Body of pancreas (tissue), 4 donors: ENCODE data around the gene RBL2. TPM values are rescaled to one million over a fixed set of nuclear protein-coding genes. Genes with fewer than 3 reads are reported as not detected.
"Not testable (repeated sequence)": the region's sequence is repeated elsewhere in the genome, so short reads cannot be mapped to it uniquely, and the experiment has no call there.

ENCODE experiments used
- ATAC-seq: fragments of 150-250 bp; one replicate; pipeline ENCODE4 v1.9.1; 2016
- DNase-seq, 4 donors: peaks; one replicate each; pipeline ENCODE4 v3.0.0-alpha.2; 2019
- H3K27ac ChIP-seq, 4 donors: fragments of 200-600 bp; sonication (generic); 1 replicate in 3 of 4; 2 replicates in 1 of 4; pipeline versions ENCODE4 v1.5.1 to v1.6.1; 2016 to 2019; ENCODE audit warnings: mild to moderate bottlenecking in 1 of 4, mixed read lengths in 1 of 4, moderate library complexity in 1 of 4
- H3K27me3 ChIP-seq, 2 donors: fragments of 200-600 bp; sonication (generic); one replicate each; pipeline ENCODE4 v1.6.0; 2016; ENCODE audit warnings: mild to moderate bottlenecking in 1 of 2
- H3K36me3 ChIP-seq, 2 donors: fragments of 200-600 bp; sonication (generic); replicated peaks in 1 of 2; 2 replicates each; pipeline ENCODE4 v1.5.1; 2016; ENCODE audit warnings: low read depth in 2 of 2; ENCODE audit not compliant: insufficient read depth in 1 of 2
- H3K4me1 ChIP-seq: fragments of 200-600 bp; sonication (generic); one replicate; pipeline ENCODE4 v1.6.0; 2016
- H3K4me3 ChIP-seq, 2 donors: fragments of 200-600 bp; sonication (generic); 1 replicate in 1 of 2; 2 replicates in 1 of 2; pipeline ENCODE4 v1.5.1; 2016 to 2019
- H3K9me3 ChIP-seq, 3 donors: fragments of 200-600 bp; sonication (generic); 1 replicate in 2 of 3; 2 replicates in 1 of 3; pipeline ENCODE4 v1.5.1; 2016
- POLR2A ChIP-seq, 3 donors: fragments of 450-650 bp; IDR thresholded peaks; one replicate each; pipeline ENCODE4 v1.6.1; 2016; ENCODE audit warnings: antibody characterized with exemption in 3 of 3, mild to moderate bottlenecking in 2 of 3
- WGBS, 2 donors: methylation state at CpG; one replicate each; pipeline ENCODE4 v1.1.5; 2017; 5-methylcytosine and 5-hydroxymethylcytosine counted together
- intact Hi-C: fragments of 100-400 bp; cut with DNase I; formaldehyde crosslinking; loops from one replicate; pipeline ENCODE4 v1.15.1; 2023
- total RNA-seq, 2 donors: library from RNA; depleted of rRNA; stranded (reverse); fragments of >200 nt; gene quantifications; one replicate each; pipeline ENCODE4 v1.1.0, GENCODE V29; 2016
- TF ChIP-seq, protein P1 (sequence below), 7 experiments: fragments of 450-650 bp in 4 of 7; fragments of 200-600 bp in 3 of 7; sonication (generic) in 3 of 7; IDR thresholded peaks; one replicate each; pipeline ENCODE4 v1.5.1; 2016 to 2019; ENCODE audit warnings: antibody characterized with exemption in 7 of 7

The RBL2 gene
- total RNA-seq, 2 donors from 2014 or later = 82.7 to 114 TPM

DNA sequence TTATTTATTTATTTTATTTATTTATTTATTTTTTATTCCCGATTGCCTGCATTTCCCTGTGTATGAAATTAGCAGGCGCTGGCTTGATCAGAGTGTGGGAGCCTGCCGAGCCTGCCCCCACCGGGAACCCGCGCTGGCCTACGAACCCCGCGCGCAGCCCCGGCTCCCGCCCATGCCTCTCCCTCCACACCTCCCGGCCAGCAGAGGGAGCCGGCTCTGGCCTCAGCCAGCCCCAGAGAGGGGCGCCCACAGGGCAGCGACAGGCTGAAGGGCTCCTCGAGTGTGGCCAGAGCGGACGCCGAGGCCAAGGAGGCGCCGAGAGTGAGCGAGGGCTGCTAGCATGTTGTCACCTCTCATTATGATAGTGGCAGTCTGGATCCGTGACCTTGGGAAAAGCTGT, 13.0 kb upstream of the RBL2 start:
- TF ChIP-seq POLR2A (IDR thresholded peaks at IDR 0.05) = no peak
- TF ChIP-seq, protein P1, sequence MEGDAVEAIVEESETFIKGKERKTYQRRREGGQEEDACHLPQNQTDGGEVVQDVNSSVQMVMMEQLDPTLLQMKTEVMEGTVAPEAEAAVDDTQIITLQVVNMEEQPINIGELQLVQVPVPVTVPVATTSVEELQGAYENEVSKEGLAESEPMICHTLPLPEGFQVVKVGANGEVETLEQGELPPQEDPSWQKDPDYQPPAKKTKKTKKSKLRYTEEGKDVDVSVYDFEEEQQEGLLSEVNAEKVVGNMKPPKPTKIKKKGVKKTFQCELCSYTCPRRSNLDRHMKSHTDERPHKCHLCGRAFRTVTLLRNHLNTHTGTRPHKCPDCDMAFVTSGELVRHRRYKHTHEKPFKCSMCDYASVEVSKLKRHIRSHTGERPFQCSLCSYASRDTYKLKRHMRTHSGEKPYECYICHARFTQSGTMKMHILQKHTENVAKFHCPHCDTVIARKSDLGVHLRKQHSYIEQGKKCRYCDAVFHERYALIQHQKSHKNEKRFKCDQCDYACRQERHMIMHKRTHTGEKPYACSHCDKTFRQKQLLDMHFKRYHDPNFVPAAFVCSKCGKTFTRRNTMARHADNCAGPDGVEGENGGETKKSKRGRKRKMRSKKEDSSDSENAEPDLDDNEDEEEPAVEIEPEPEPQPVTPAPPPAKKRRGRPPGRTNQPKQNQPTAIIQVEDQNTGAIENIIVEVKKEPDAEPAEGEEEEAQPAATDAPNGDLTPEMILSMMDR (IDR thresholded peaks at IDR 0.05) = no peak
- WGBS, 2 donors = 95 to 96% methylated on average over 16 to 20 of the region's 24 CpGs
- Histone ChIP-seq H3K36me3 (no peaks in the 10 kb centered on the region), H3K27ac (no peak overlapping the region), H3K4me1 (no peaks in the 10 kb centered on the region), H3K27me3 (no peaks in the 10 kb centered on the region), H3K4me3 (no peak overlapping the region), H3K9me3 (no peaks in the 10 kb centered on the region)
- intact Hi-C loops = no loop called here
- DNase-seq (no peak), ATAC-seq (no peak)

DNA sequence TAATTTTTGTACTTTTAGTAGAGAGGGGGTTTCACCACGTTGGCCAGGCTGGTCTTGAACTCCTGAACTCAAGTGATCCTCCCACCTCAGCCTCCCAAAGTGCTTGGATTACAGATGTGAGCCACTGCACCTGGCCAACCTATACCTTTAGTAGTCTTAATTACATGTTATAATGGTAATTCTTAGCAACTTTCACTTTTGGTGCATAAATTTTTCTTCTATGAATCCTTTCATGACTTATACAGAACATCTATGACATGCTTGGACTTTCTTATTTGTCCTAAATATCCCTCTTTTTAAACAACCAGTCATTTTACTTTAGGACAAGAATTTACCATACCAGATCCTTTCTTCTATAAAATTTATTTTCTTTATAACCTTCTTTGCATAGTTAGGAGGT, 10.3 kb upstream of the RBL2 start:
- H3K36me3 ChIP-seq, H3K4me1 ChIP-seq, H3K4me3 ChIP-seq, H3K27me3 ChIP-seq, ATAC-seq, H3K9me3 ChIP-seq, DNase-seq, H3K27ac ChIP-seq, intact Hi-C loops: not testable (repeated sequence)
- 85 to 87% methylated on average over 1 of the region's 1 CpG for WGBS, 2 donors

DNA sequence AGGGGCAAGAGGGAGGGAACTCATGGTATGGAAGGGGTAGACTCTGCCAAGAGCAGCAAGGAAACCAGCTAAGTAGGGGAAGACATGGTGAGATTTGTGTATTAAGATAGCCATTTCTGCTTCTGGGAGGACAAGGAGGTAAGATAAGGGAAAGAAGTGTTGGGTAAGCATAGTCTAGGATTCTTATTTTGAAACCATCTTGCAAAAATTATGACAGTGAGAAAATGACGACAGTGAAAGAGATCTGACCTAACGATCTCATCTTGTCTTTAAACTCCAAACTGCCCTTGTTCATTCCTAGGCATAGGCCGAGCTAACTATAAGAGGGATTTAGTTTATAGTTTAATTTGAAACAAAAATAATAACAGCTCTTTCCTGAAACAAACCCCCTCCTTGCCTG, 5.6 kb upstream of the RBL2 start:
- TF ChIP-seq, protein P1 (IDR thresholded peaks at IDR 0.05) = no peak
- no peak for TF ChIP-seq POLR2A (IDR thresholded peaks at IDR 0.05)
- H3K4me3 ChIP-seq = no peak overlapping the region
- H3K27me3 ChIP-seq = no peaks in the 10 kb centered on the region
- WGBS, 2 donors = 74 to 79% methylated on average over 3 of the region's 3 CpGs
- no peaks in the 10 kb centered on the region for H3K36me3 ChIP-seq
- ATAC-seq (no peak), DNase-seq (no peak)
- no peak overlapping the region for H3K27ac ChIP-seq
- peaks cover 2% of the 10 kb centered on the region for H3K4me1 ChIP-seq
- no peaks in the 10 kb centered on the region for H3K9me3 ChIP-seq
- intact Hi-C loops = no loop called here

DNA sequence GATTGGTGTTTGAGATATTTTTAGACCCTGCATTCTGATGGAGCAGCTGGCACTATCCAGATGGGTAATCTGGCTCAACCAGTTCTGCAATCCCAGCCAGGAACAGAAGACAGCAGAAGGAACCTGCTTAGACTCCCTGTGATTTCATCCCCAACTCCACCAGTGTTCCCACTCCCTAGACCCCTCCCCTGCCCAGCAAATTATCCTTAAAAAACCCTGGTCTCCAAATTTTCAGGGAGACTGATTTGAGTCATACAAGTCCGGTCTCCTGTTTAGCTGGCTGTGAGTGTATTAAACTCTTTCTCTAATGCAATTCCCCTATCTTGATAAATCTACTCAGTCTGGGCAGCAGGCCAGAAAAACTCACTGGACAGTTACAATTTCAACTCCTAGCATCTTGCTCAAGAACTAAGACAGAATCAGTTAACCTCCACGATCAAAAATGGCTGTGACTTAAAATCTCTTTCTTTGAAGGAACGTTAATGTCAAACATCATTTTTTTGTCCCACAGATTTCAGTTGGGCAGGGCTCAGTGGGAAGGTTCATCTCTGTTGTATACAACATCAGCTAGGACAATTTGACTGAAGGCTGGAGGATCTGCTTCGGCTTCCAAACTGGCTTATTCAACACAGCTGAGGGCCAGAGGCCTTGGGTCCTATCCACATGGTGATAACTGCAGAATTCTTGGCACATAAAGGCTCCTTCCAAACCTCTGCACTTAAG, 4.9 kb upstream of the RBL2 start:
- Histone ChIP-seq H3K36me3 (no peaks in the 10 kb centered on the region), H3K27ac (no peak overlapping the region), H3K4me1 (peaks cover 5% of the 10 kb centered on the region), H3K4me3 (no peak overlapping the region), H3K27me3 (no peaks in the 10 kb centered on the region), H3K9me3 (no peaks in the 10 kb centered on the region)
- peak in 3 of 4 donors; percentile 38 to 42 (median 38) for DNase-seq
- no peak for TF ChIP-seq POLR2A (IDR thresholded peaks at IDR 0.05)
- TF ChIP-seq, protein P1 (IDR thresholded peaks at IDR 0.05) = no peak
- intact Hi-C loops = no loop called here
- WGBS, 2 donors = 58 to 69% methylated on average over 4 of the region's 4 CpGs
- no peak for ATAC-seq

DNA sequence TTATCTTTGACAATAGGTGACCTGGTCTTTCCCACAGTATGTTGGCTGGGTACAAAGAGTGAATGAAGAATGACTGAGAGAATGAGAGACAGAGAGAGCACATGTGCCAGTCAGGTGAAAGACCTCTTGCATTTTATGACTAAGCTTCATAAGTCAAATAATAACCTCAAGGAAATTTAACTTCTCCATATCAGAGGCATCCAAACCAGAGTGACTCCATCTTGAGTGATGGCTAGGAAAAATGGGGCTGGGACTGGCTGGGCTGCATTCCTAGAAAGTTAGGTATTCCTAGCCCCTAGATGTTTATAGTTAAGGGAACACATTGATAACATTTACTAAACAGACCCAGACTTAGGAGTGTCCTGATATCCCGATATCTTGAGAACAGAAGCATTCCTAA, 3.9 kb upstream of the RBL2 start:
- H3K9me3 ChIP-seq = no peaks in the 10 kb centered on the region
- H3K27ac ChIP-seq = no peak overlapping the region
- peaks cover 5% of the 10 kb centered on the region for H3K4me1 ChIP-seq
- H3K4me3 ChIP-seq = no peak overlapping the region
- 53 to 65% methylated on average over 1 of the region's 1 CpG for WGBS, 2 donors
- ATAC-seq (no peak), DNase-seq (no peak)
- intact Hi-C loops = no loop called here
- no peaks in the 10 kb centered on the region for H3K27me3 ChIP-seq
- no peaks in the 10 kb centered on the region for H3K36me3 ChIP-seq
- TF ChIP-seq POLR2A (IDR thresholded peaks at IDR 0.05) = no peak
- TF ChIP-seq, protein P1 (IDR thresholded peaks at IDR 0.05) = no peak
